WTC11 (cell line): ENCODE measurements around the gene NPTX1. TPM values are rescaled to one million over a fixed set of nuclear protein-coding genes. Genes with fewer than 3 reads are reported as not detected.

Experiments used
- ATAC-seq: fragments of 200-7000 bp; cut with Tn5 transposase; 2 replicates; pipeline ENCODE4 v1.10.0; 2021; ENCODE audit warnings: mild to moderate bottlenecking, moderate library complexity
- CTCF ChIA-PET: fragments of 300-600 bp; sonication (Branson Sonifier 250); formaldehyde crosslinking; loops from one replicate; lab custom pipeline; 2021; ENCODE audit warnings: antibody characterized with exemption; lab: Charles Lee
- POLR2A ChIA-PET: fragments of 350-600 bp; sonication (Branson Sonifier 250); formaldehyde crosslinking; loops from one replicate; lab custom pipeline; 2021; ENCODE audit warnings: antibody characterized with exemption; lab: Charles Lee
- DNase-seq: peaks from one replicate; pipeline ENCODE4 v3.0.0; 2021; ENCODE audit warnings: low spot score
- H3K27ac Mint-ChIP-seq: 2 replicates; pipeline ENCODE4 v1.8.0; 2021; ENCODE audit warnings: mixed read lengths
- H3K27me3 Mint-ChIP-seq: 2 replicates; pipeline ENCODE4 v1.8.0; 2021; ENCODE audit warnings: low read depth, mild to moderate bottlenecking, moderate library complexity, mixed read lengths
- H3K36me3 Mint-ChIP-seq: 2 replicates; pipeline ENCODE4 v1.8.0; 2021; ENCODE audit warnings: mixed read lengths
- H3K4me1 Mint-ChIP-seq: 2 replicates; pipeline ENCODE4 v1.8.0; 2022; ENCODE audit warnings: mixed read lengths
- H3K4me3 Mint-ChIP-seq: 2 replicates; pipeline ENCODE4 v1.8.0; 2021; ENCODE audit warnings: mild to moderate bottlenecking, moderate library complexity, mixed read lengths
- H3K9me3 Mint-ChIP-seq: 2 replicates; pipeline ENCODE4 v1.8.0; 2021; ENCODE audit warnings: mixed read lengths
- ARID4B ChIP-seq: sonication (generic); formaldehyde crosslinking; IDR thresholded peaks from 2 replicates; pipeline ENCODE4 v1.8.0; 2023; ENCODE audit warnings: missing genetic modification reagents, mild to moderate bottlenecking, borderline replicate concordance
- ATF2 ChIP-seq: sonication (generic); formaldehyde crosslinking; IDR thresholded peaks from 2 replicates; pipeline ENCODE4 v1.8.1; 2022; ENCODE audit warnings: low read depth, missing genetic modification reagents, borderline replicate concordance
- E2F4 ChIP-seq: sonication (generic); formaldehyde crosslinking; IDR thresholded peaks from 2 replicates; pipeline ENCODE4 v1.8.1; 2022; ENCODE audit warnings: low read depth, mild to moderate bottlenecking, moderate library complexity, missing genetic modification reagents, borderline replicate concordance
- EMX1 ChIP-seq: fragments of 250-450 bp; sonication (Bioruptor Pico); IDR thresholded peaks from 2 replicates; pipeline ENCODE4 v1.8.0; 2021; ENCODE audit warnings: mild to moderate bottlenecking
- ERG ChIP-seq: fragments of 250-450 bp; sonication (Bioruptor Pico); IDR thresholded peaks from 2 replicates; pipeline ENCODE4 v1.8.0; 2021; ENCODE audit warnings: mild to moderate bottlenecking
- FOXK1 ChIP-seq: sonication (generic); formaldehyde crosslinking; IDR thresholded peaks from 2 replicates; pipeline ENCODE4 v1.8.0; 2022; ENCODE audit warnings: mild to moderate bottlenecking, moderate library complexity, missing genetic modification reagents
- KAT7 ChIP-seq: sonication (generic); formaldehyde crosslinking; IDR thresholded peaks from 2 replicates; pipeline ENCODE4 v1.8.1; 2023; ENCODE audit warnings: missing genetic modification reagents, mild to moderate bottlenecking, borderline replicate concordance
- MAX ChIP-seq: sonication (generic); formaldehyde crosslinking; IDR thresholded peaks from 2 replicates; pipeline ENCODE4 v1.8.0; 2022; ENCODE audit warnings: mild to moderate bottlenecking, missing genetic modification reagents
- NFATC4 ChIP-seq: fragments of 250-450 bp; sonication (Bioruptor Pico); IDR thresholded peaks from 2 replicates; pipeline ENCODE4 v1.9.0; 2021; ENCODE audit warnings: mild to moderate bottlenecking
- NFE2L1 ChIP-seq: sonication (generic); formaldehyde crosslinking; IDR thresholded peaks from 2 replicates; pipeline ENCODE4 v1.8.1; 2023; ENCODE audit warnings: missing genetic modification reagents
- PREB ChIP-seq: sonication (generic); formaldehyde crosslinking; IDR thresholded peaks from 2 replicates; pipeline ENCODE4 v1.8.1; 2022; ENCODE audit warnings: mild to moderate bottlenecking, missing genetic modification reagents, moderate library complexity, borderline replicate concordance
- RELA ChIP-seq: sonication (generic); formaldehyde crosslinking; IDR thresholded peaks from 2 replicates; pipeline ENCODE4 v1.8.1; 2022; ENCODE audit warnings: missing genetic modification reagents, mild to moderate bottlenecking, borderline replicate concordance
- RORB ChIP-seq: fragments of 250-450 bp; sonication (Bioruptor Pico); IDR thresholded peaks from 2 replicates; pipeline ENCODE4 v1.9.0; 2021; ENCODE audit warnings: mild to moderate bottlenecking
- SOX15 ChIP-seq: fragments of 250-450 bp; sonication (Bioruptor Pico); IDR thresholded peaks from 2 replicates; pipeline ENCODE4 v1.9.0; 2021; ENCODE audit warnings: mild to moderate bottlenecking
- USF1 ChIP-seq: sonication (generic); formaldehyde crosslinking; IDR thresholded peaks from 2 replicates; pipeline ENCODE4 v1.8.0; 2022; ENCODE audit warnings: mild to moderate bottlenecking, missing genetic modification reagents
- ZNF219 ChIP-seq: sonication (generic); formaldehyde crosslinking; IDR thresholded peaks from 2 replicates; pipeline ENCODE4 v1.8.0; 2023; ENCODE audit warnings: missing genetic modification reagents, mild to moderate bottlenecking, borderline replicate concordance
- ZNF425 ChIP-seq: fragments of 250-450 bp; sonication (Bioruptor Pico); conservative IDR thresholded peaks from 2 replicates; pipeline ENCODE4 v1.9.0; 2021; ENCODE audit warnings: mild to moderate bottlenecking
- ZNF671 ChIP-seq: fragments of 250-450 bp; sonication (Bioruptor Pico); IDR thresholded peaks from 2 replicates; pipeline ENCODE4 v1.8.0; 2021; ENCODE audit warnings: mild to moderate bottlenecking
- total RNA-seq: library from RNA; stranded (reverse); gene quantifications from 3 replicates; pipeline ENCODE4 v1.2.3, GENCODE V29; 2021

The NPTX1 gene
- total RNA-seq, 1 experiment from 2014 or later, result 15.1 TPM

- no peak for ATAC-seq
- no peak for DNase-seq
- CTCF ChIA-PET, result interaction anchor here (1.4 kb wide), 1 partner anchor 57 kb away, joined by 3 read pairs; no protein-coding TSS in a partner anchor
Measured at GRCh38 chr17:80419255-80419654, 57.2 kb downstream of the NPTX1 start.

More at GRCh38 chr17:80419255-80419654, 57.2 kb downstream of the NPTX1 start:
- H3K27me3 Mint-ChIP-seq, result peaks cover 7% of the 10 kb centered on the region
- H3K4me1 Mint-ChIP-seq, result peaks cover 5% of the 10 kb centered on the region
- no peak overlapping the region for H3K27ac Mint-ChIP-seq
- H3K4me3 Mint-ChIP-seq, result no peak overlapping the region
- peaks cover 6% of the 10 kb centered on the region; the same call in 1 of the 2 replicates for H3K36me3 Mint-ChIP-seq
- POLR2A ChIA-PET, result interaction anchor here (0.6 kb wide), 2 partner anchors 142 to 1410 kb away, joined by 3 to 4 read pairs; partner anchors contain the start of gene CANT1
- TF ChIP-seq KAT7 (CRISPR knock-in tag) (no peak), ZNF219 (no peak), EMX1 (CRISPR knock-in tag) (no peak), NFATC4 (no peak), NFE2L1 (CRISPR knock-in tag) (no peak), FOXK1 (CRISPR knock-in tag) (no peak), PREB (CRISPR knock-in tag) (no peak), ZNF425 (CRISPR knock-in tag) (no peak), ZNF671 (CRISPR knock-in tag) (no peak), E2F4 (CRISPR knock-in tag) (no peak), RORB (no peak), RELA (CRISPR knock-in tag) (no peak), ERG (no peak), SOX15 (CRISPR knock-in tag) (no peak), ARID4B (CRISPR knock-in tag) (no peak), ATF2 (CRISPR knock-in tag) (no peak), MAX (no peak), USF1 (CRISPR knock-in tag) (no peak)
- H3K9me3 Mint-ChIP-seq, result no peaks in the 10 kb centered on the region
